Panc1 (cell line): ENCODE data around the gene DGKZ. TPM values are rescaled to one million over a fixed set of nuclear protein-coding genes. Genes with fewer than 3 reads are reported as not detected.
A peak's percentile ranks its signal among the peaks of the same experiment; 100 is the strongest.

Experiments
- ATAC-seq: fragments of 200-7000 bp; cut with Tn5 transposase; 2 replicates; pipeline ENCODE4 v1.9.1; 2020; ENCODE audit warnings: mild to moderate bottlenecking, moderate library complexity
- BruUV-seq: library from RNA; stranded (reverse); fragments of 400-500 nt; replicated peaks from 2 replicates; lab custom pipeline; 2021; lab: Mats Ljungman, UMichigan
- CTCF ChIA-PET: fragments of 300-600 bp; sonication (Branson Sonifier 250); formaldehyde crosslinking; loops from one replicate; lab custom pipeline; 2022; ENCODE audit warnings: antibody characterized with exemption; lab: Charles Lee
- POLR2A ChIA-PET: fragments of 300-600 bp; sonication (Branson Sonifier 250); formaldehyde crosslinking; loops from one replicate; lab custom pipeline; 2022; ENCODE audit warnings: antibody characterized with exemption; lab: Charles Lee
- DNase-seq: peaks from one replicate; pipeline ENCODE4 v3.0.0-alpha.2; 2010; ENCODE audit warnings: low read depth, low spot score
- H3K27ac ChIP-seq: 2 replicates; pipeline ENCODE4 v1.5.1; 2011; ENCODE audit warnings: mild to moderate bottlenecking, low read length, inconsistent platforms
- H3K27me3 ChIP-seq: fragments of 200-500 bp; sonication (Bioruptor generic); 2 replicates; pipeline ENCODE4 v1.6.0; 2014; ENCODE audit warnings: low read length, inconsistent platforms; ENCODE audit not compliant: control insufficient read depth, insufficient read depth
- H3K36me3 ChIP-seq: fragments of 200-500 bp; sonication (Bioruptor generic); 2 replicates; pipeline ENCODE4 v1.5.1; 2014; ENCODE audit warnings: inconsistent platforms, mild to moderate bottlenecking, low read length, moderate library complexity; ENCODE audit not compliant: control insufficient read depth, insufficient read depth
- H3K4me1 ChIP-seq: 2 replicates; pipeline ENCODE4 v1.5.1; 2011; ENCODE audit warnings: inconsistent platforms, mild to moderate bottlenecking, low read length, moderate library complexity; ENCODE audit not compliant: control insufficient read depth, insufficient read depth
- H3K4me3 ChIP-seq, 2 experiments: 2 replicates each; pipeline ENCODE4 v1.5.1; 2011 to 2012; ENCODE audit warnings: low read depth in 2 of 2, low read length in 2 of 2, mild to moderate bottlenecking in 2 of 2, inconsistent platforms in 1 of 2, moderate library complexity in 1 of 2
- H3K9me3 ChIP-seq: fragments of 200-500 bp; sonication (Bioruptor generic); 2 replicates; pipeline ENCODE4 v1.5.1; 2014; ENCODE audit warnings: low read depth, mild to moderate bottlenecking, inconsistent platforms, low read length, moderate library complexity; ENCODE audit not compliant: control insufficient read depth, insufficient read depth
- CTCF ChIP-seq: fragments of 450-650 bp; IDR thresholded peaks from 2 replicates; pipeline ENCODE4 v1.5.1; 2017; ENCODE audit warnings: mild to moderate bottlenecking
- POLR2AphosphoS5 ChIP-seq: IDR thresholded peaks from 2 replicates; pipeline ENCODE4 v1.6.1; 2012; ENCODE audit warnings: mild to moderate bottlenecking, low read depth, low read length, moderate library complexity
- REST ChIP-seq, 2 experiments: IDR thresholded peaks; 2 replicates each; pipeline ENCODE4 v1.6.1; 2011 to 2012; ENCODE audit warnings: low read depth in 2 of 2, control low read depth in 1 of 2, low read length in 1 of 2, mild to moderate bottlenecking in 1 of 2, moderate library complexity in 1 of 2; ENCODE audit not compliant: insufficient read depth in 1 of 2
- SIN3A ChIP-seq: IDR thresholded peaks from 2 replicates; pipeline ENCODE4 v1.6.1; 2012; ENCODE audit warnings: low read depth, mild to moderate bottlenecking, low read length, moderate library complexity, borderline replicate concordance; ENCODE audit not compliant: insufficient read depth
- TCF7L2 ChIP-seq: IDR thresholded peaks from 2 replicates; pipeline ENCODE4 v1.6.1; 2011; ENCODE audit warnings: mild to moderate bottlenecking, low read depth, low read length, inconsistent platforms
- in situ Hi-C: cut with HindIII; loops from 2 replicates; pipeline ENCODE4 v1.10.0; 2016; ENCODE audit warnings: low sequenced_read_pairs, low pct_unique_long_range_greater_than_20kb
- intact Hi-C: fragments of 100-400 bp; cut with micrococcal nuclease; formaldehyde crosslinking; loops from one replicate; pipeline ENCODE4 v1.10.0; 2022; ENCODE audit not compliant: unreplicated experiment
- total RNA-seq: library from RNA; stranded (reverse); gene quantifications from one replicate; pipeline ENCODE4 v1.2.1, GENCODE V29; 2021; ENCODE audit not compliant: unreplicated experiment

Gene DGKZ
- total RNA-seq, 1 experiment from 2014 or later = 104 TPM

GRCh38 chr11:46309814-46310259, 37.4 kb upstream of the DGKZ start:
- in situ Hi-C loops (no loop called here), intact Hi-C loops (loop anchor here (2.0 kb wide), 1 partner anchor 71 kb away; no protein-coding TSS in a partner anchor)
- BruUV-seq = no TSS peak
- no peak overlapping the region for H3K4me3 ChIP-seq
- ChIA-PET CTCF (interaction anchor here (0.5 to 2.7 kb wide), 6 partner anchors 11 to 380 kb away, joined by 3 to 17 read pairs (median 4); no protein-coding TSS in a partner anchor), POLR2A (no interaction called here)
- no peak for ATAC-seq
- TF ChIP-seq REST (IDR thresholded peaks at IDR 0.05; ENCODE audit: insufficient read depth in 1 of 2, low read depth in 2 of 2, low read length in 1 of 2) (no peak), SIN3A (no peak)
- no peaks in the 10 kb centered on the region for H3K27me3 ChIP-seq
- H3K4me1 ChIP-seq = no peaks in the 10 kb centered on the region
- H3K9me3 ChIP-seq = no peaks in the 10 kb centered on the region
- no peak for DNase-seq
- no peaks in the 10 kb centered on the region for H3K36me3 ChIP-seq
- no peak overlapping the region for H3K27ac ChIP-seq

- Histone ChIP-seq H3K27ac (no peak overlapping the region), H3K9me3 (no peaks in the 10 kb centered on the region), H3K36me3 (no peaks in the 10 kb centered on the region), H3K4me1 (no peaks in the 10 kb centered on the region), H3K27me3 (no peaks in the 10 kb centered on the region), H3K4me3 (no peak overlapping the region)
- CTCF ChIA-PET = interaction anchor here (0.5 to 1.7 kb wide), 3 partner anchors 37 to 77 kb away, joined by 3 to 8 read pairs (median 8); no protein-coding TSS in a partner anchor
- ATAC-seq (peak; percentile 76), DNase-seq (peak; percentile 51)
- intact Hi-C loops = loop anchor here (2.0 kb wide), 1 partner anchor 68 kb away; no protein-coding TSS in a partner anchor
- TF ChIP-seq TCF7L2 (no peak), POLR2AphosphoS5 (no peak), CTCF (peak; percentile 95), SIN3A (no peak), REST (IDR thresholded peaks at IDR 0.05; ENCODE audit: insufficient read depth in 1 of 2, low read depth in 2 of 2, low read length in 1 of 2) (no peak)
- POLR2A ChIA-PET = no interaction called here
- in situ Hi-C loops = no loop called here
- no TSS peak for BruUV-seq
Observed at GRCh38 chr11:46315033-46315738, 32.1 kb upstream of the DGKZ start.
